Sigmoid colon (tissue), 4 donors: ENCODE results near the gene PRICKLE2.

ENCODE experiments used
- CTCF ChIP-seq, 4 experiments: fragments of 450-650 bp in 3 of 4; fragments of 200-600 bp in 1 of 4; IDR thresholded peaks; one replicate each; pipeline ENCODE4 v1.5.1; 2016 to 2019; ENCODE audit warnings: antibody characterized with exemption in 4 of 4, mild to moderate bottlenecking in 3 of 4, moderate library complexity in 2 of 4
- EP300 ChIP-seq, 4 donors: sonication (generic); formaldehyde crosslinking; IDR thresholded peaks; one replicate each; pipeline ENCODE4 v1.6.1; 2017; ENCODE audit warnings: antibody characterized with exemption in 4 of 4
- POLR2A ChIP-seq, 2 donors: fragments of 450-650 bp; IDR thresholded peaks; one replicate each; pipeline ENCODE4 v1.6.1; 2016; ENCODE audit warnings: antibody characterized with exemption in 2 of 2, mild to moderate bottlenecking in 2 of 2, moderate library complexity in 2 of 2
- POLR2AphosphoS5 ChIP-seq, 4 donors: sonication (generic); formaldehyde crosslinking; IDR thresholded peaks; one replicate each; pipeline ENCODE4 v1.6.1; 2017; ENCODE audit warnings: antibody characterized with exemption in 4 of 4

GRCh38 chr3:64049136-64049535 is 176.1 kb downstream of the PRICKLE2 start:
- TF ChIP-seq CTCF (IDR thresholded peaks at IDR 0.05) (no peak), POLR2A (IDR thresholded peaks at IDR 0.05) (no peak), EP300 (IDR thresholded peaks at IDR 0.05) (no peak), POLR2AphosphoS5 (IDR thresholded peaks at IDR 0.05) (no peak)
